CD4-positive, alpha-beta T cell (primary cell): ENCODE data around the gene TCEA2. TPM values are rescaled to one million over a fixed set of nuclear protein-coding genes. Genes with fewer than 3 reads are reported as not detected.

Source experiments
- ATAC-seq: fragments of 200-7000 bp; cut with Tn5 transposase; one replicate; pipeline ENCODE4 v1.10.0; 2022; ENCODE audit warnings: mild to moderate bottlenecking; ENCODE audit not compliant: poor library complexity
- CTCF ChIA-PET: fragments of 350-600 bp; sonication (Branson Sonifier 250); formaldehyde crosslinking; loops from one replicate; lab custom pipeline; 2021; ENCODE audit warnings: antibody characterized with exemption, inconsistent platforms; lab: Charles Lee
- POLR2A ChIA-PET: fragments of 350-600 bp; sonication (Branson Sonifier 250); formaldehyde crosslinking; loops from one replicate; lab custom pipeline; 2021; ENCODE audit warnings: antibody characterized with exemption, inconsistent platforms; lab: Charles Lee
- DNase-seq, 14 experiments: peaks; one replicate each; pipeline ENCODE4 v3.0.0-alpha.2; 2013 to 2020; ENCODE audit warnings: mixed read lengths in 2 of 14
- H3K27ac ChIP-seq, 2 donors: one replicate each; pipeline versions ENCODE4 v1.5.1 to v1.7.0; 2013; ENCODE audit warnings: low read length in 2 of 2, low read depth in 1 of 2, mild to moderate bottlenecking in 1 of 2
- H3K27me3 ChIP-seq, 2 experiments: 1 replicate in 1 of 2; 2 replicates in 1 of 2; pipeline versions ENCODE4 v1.6.1 to v1.7.0; 2013; ENCODE audit warnings: low read length in 2 of 2, control low read depth in 1 of 2, mild to moderate bottlenecking in 1 of 2, moderate library complexity in 1 of 2; ENCODE audit not compliant: insufficient read depth in 2 of 2, control insufficient read depth in 1 of 2
- H3K36me3 ChIP-seq: one replicate; pipeline ENCODE4 v1.6.1; 2013; ENCODE audit warnings: low read length, control low read depth; ENCODE audit not compliant: insufficient read depth
- H3K4me1 ChIP-seq: one replicate; pipeline ENCODE4 v1.6.1; 2013; ENCODE audit warnings: low read length, control low read depth; ENCODE audit not compliant: insufficient read depth
- H3K4me3 ChIP-seq: one replicate; pipeline ENCODE4 v1.5.1; 2013; ENCODE audit warnings: mild to moderate bottlenecking, low read length, moderate library complexity
- H3K9me3 ChIP-seq, 2 experiments: 1 replicate in 1 of 2; 2 replicates in 1 of 2; pipeline versions ENCODE4 v1.6.1 to v1.7.0; 2013; ENCODE audit warnings: low read length in 2 of 2, mild to moderate bottlenecking in 2 of 2, control low read depth in 1 of 2, moderate library complexity in 1 of 2; ENCODE audit not compliant: control insufficient read depth in 1 of 2, insufficient read depth in 1 of 2
- H3K27ac Mint-ChIP-seq: one replicate; pipeline ENCODE4 v1.8.0; 2020; ENCODE audit warnings: mixed read lengths
- H3K27me3 Mint-ChIP-seq: one replicate; pipeline ENCODE4 v1.8.0; 2021; ENCODE audit warnings: mixed read lengths
- H3K36me3 Mint-ChIP-seq: one replicate; pipeline ENCODE4 v1.8.0; 2021; ENCODE audit warnings: low read depth, mixed read lengths
- H3K4me1 Mint-ChIP-seq: one replicate; pipeline ENCODE4 v1.8.0; 2021; ENCODE audit warnings: low read depth, mixed read lengths
- H3K4me3 Mint-ChIP-seq: one replicate; pipeline ENCODE4 v1.8.0; 2020; ENCODE audit warnings: mild to moderate bottlenecking, mixed read lengths
- H3K9me3 Mint-ChIP-seq: one replicate; pipeline ENCODE4 v1.8.0; 2020; ENCODE audit warnings: mixed read lengths
- CTCF ChIP-seq: fragments of 200-600 bp; IDR thresholded peaks from one replicate; pipeline ENCODE4 v1.8.0; 2022; ENCODE audit warnings: antibody characterized with exemption, mild to moderate bottlenecking
- intact Hi-C, 2 experiments: fragments of 100-400 bp; cut with DNase I in 1 of 2; cut with micrococcal nuclease in 1 of 2; formaldehyde crosslinking; loops; one replicate each; pipeline versions ENCODE4 v1.15.1 to v1.9.0; 2023 to 2025; cut with DNase I, micrococcal nuclease
- total RNA-seq, 174 experiments: library from RNA in 2 of 174; stranded (reverse) in 2 of 174; gene quantifications; one replicate each; pipeline ENCODE4 v1.2.3 and lab custom pipeline; 2021 to 2026

The TCEA2 gene
- total RNA-seq, 2 experiments from 2014 or later, result 28.4 to 29.9 TPM

DNA sequence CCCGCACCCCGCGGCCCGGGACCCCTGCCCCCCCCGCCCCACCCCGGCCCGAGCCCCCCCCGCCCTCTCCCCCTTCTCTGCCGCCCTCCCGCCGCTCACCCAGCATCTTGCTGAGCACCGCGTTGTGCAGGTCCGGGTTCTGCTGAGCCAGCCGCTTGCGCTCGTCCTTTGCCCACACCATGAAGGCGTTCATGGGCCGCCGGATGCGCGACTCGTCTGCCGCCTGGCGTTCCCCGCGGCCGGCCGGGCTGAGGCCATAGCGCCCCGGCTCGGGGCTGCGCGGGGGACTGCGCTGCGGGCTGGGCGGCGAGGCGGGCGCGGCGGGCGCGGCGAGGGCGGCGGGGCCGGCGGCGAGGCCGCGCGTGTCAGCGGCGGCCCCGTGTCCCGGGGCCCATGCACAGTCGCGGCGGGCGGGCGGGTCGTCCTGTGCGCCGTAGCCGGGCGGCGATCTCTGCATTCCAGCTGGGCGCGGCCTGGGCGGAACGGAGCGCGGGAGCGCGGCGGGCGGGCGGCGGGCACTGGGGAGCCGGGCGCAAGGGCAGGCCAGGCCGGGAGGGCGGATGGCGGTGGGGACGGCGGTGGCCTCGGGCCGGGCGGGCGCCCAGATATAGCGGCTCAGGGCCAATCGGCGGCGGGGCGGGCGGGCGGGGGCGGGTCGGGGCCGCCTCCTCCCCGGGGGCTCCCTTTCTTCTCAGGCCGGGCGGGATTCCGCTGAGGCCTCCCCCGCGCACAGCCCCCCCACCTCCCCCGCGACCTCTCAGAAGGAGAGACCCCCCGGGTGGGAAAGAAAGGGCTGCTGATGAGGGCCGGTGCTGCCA, 13.7 kb upstream of the TCEA2 start, which contains the start of gene SOX18:
Gene SOX18, minus strand, starts transcription at position 580 of the 818 bp plus-strand sequence. Its CDS starts 123 bp downstream, at position 457.
- POLR2A ChIA-PET, result interaction anchor here (1.6 kb wide), 1 partner anchor 13 kb away, joined by 5 read pairs; the partner anchor contains the start of gene TCEA2
- peak in 5 of 14 experiments; percentile 16 to 59 (median 32) for DNase-seq

GRCh38 chr20:64049878-64050260, 13.1 kb upstream of the TCEA2 start:
- Mint-ChIP-seq H3K9me3 (no peaks in the 10 kb centered on the region), H3K4me3 (peak overlapping the region; percentile 42), H3K36me3 (no peaks in the 10 kb centered on the region), H3K4me1 (peaks cover 11% of the 10 kb centered on the region), H3K27me3 (peaks cover 53% of the 10 kb centered on the region), H3K27ac (no peak overlapping the region)
- CTCF ChIA-PET, result no interaction called here
- Histone ChIP-seq H3K27ac (no peak overlapping the region), H3K4me3 (no peak overlapping the region), H3K27me3 (peaks cover 39 to 48% of the 10 kb centered on the region in 2 experiments), H3K4me1 (peaks cover 16% of the 10 kb centered on the region), H3K9me3 (peaks cover 0 to 30% of the 10 kb centered on the region in 2 experiments), H3K36me3 (no peaks in the 10 kb centered on the region)
- TF ChIP-seq CTCF, result no peak
- DNase-seq, result no peak
- ATAC-seq, result no peak
- intact Hi-C loops, result no loop called here
- POLR2A ChIA-PET, result interaction anchor here (1.6 kb wide), 1 partner anchor 12 kb away, joined by 5 read pairs; the partner anchor contains the start of gene TCEA2

More for the DNA sequence above, 13.7 kb upstream of the TCEA2 start, which contains the start of gene SOX18:
- H3K4me1 Mint-ChIP-seq, result peaks cover 16% of the 10 kb centered on the region
- no peak within 1 kb of the TSS for H3K27ac Mint-ChIP-seq
- H3K36me3 ChIP-seq, result no peaks in the 10 kb centered on the region
- peaks cover 50% of the 10 kb centered on the region for H3K27me3 Mint-ChIP-seq
- intact Hi-C loops, result no loop called here
- H3K4me3 ChIP-seq, result no peak within 1 kb of the TSS
- peak within 1 kb of the TSS; percentile 74 for H3K4me3 Mint-ChIP-seq
- peaks cover 0 to 28% of the 10 kb centered on the region in 2 experiments for H3K9me3 ChIP-seq
- ATAC-seq, result peak; percentile 54
- no peaks in the 10 kb centered on the region for H3K36me3 Mint-ChIP-seq
- H3K9me3 Mint-ChIP-seq, result no peaks in the 10 kb centered on the region
- CTCF ChIA-PET, result no interaction called here
- TF ChIP-seq CTCF, result no peak
- no peak within 1 kb of the TSS for H3K27ac ChIP-seq
- H3K4me1 ChIP-seq, result peaks cover 16% of the 10 kb centered on the region
- peaks cover 35 to 48% of the 10 kb centered on the region in 2 experiments for H3K27me3 ChIP-seq

- H3K36me3 ChIP-seq, result no peaks in the 10 kb centered on the region
- DNase-seq (no peak), ATAC-seq (no peak)
- Mint-ChIP-seq H3K4me3 (peak overlapping the region; percentile 20), H3K9me3 (no peaks in the 10 kb centered on the region), H3K36me3 (no peaks in the 10 kb centered on the region), H3K27me3 (peaks cover 53% of the 10 kb centered on the region), H3K4me1 (peaks cover 11% of the 10 kb centered on the region), H3K27ac (no peak overlapping the region)
- no peak overlapping the region for H3K27ac ChIP-seq
- H3K27me3 ChIP-seq, result peaks cover 39 to 48% of the 10 kb centered on the region in 2 experiments
- ChIA-PET CTCF (no interaction called here), POLR2A (no interaction called here)
- no peak overlapping the region for H3K4me3 ChIP-seq
- peaks cover 16% of the 10 kb centered on the region for H3K4me1 ChIP-seq
- intact Hi-C loops, result no loop called here
- H3K9me3 ChIP-seq, result peaks cover 0 to 30% of the 10 kb centered on the region in 2 experiments
- no peak for TF ChIP-seq CTCF
Measured at GRCh38 chr20:64050261-64051032, 12.6 kb upstream of the TCEA2 start.
